Upper lobe of left lung (tissue), 4 donors: ENCODE measurements around the gene ZNF124.

Experiments used
- CTCF ChIP-seq, 6 experiments: fragments of 450-650 bp in 4 of 6; fragments of 200-600 bp in 2 of 6; sonication (generic) in 2 of 6; IDR thresholded peaks; one replicate each; pipeline ENCODE4 v1.5.1; 2016 to 2019; ENCODE audit warnings: antibody characterized with exemption in 6 of 6
- POLR2A ChIP-seq, 4 donors: fragments of 450-650 bp; IDR thresholded peaks; one replicate each; pipeline ENCODE4 v1.5.1; 2016 to 2017; ENCODE audit warnings: antibody characterized with exemption in 4 of 4, mild to moderate bottlenecking in 2 of 4
- POLR2AphosphoS5 ChIP-seq, 2 donors: sonication (generic); formaldehyde crosslinking; IDR thresholded peaks; one replicate each; pipeline ENCODE4 v1.5.1; 2017; ENCODE audit warnings: antibody characterized with exemption in 2 of 2

GRCh38 chr1:247107694-247108093, 64.1 kb downstream of the ZNF124 start:
- TF ChIP-seq CTCF (IDR thresholded peaks at IDR 0.05) = no peak
- TF ChIP-seq POLR2AphosphoS5 (IDR thresholded peaks at IDR 0.05) = no peak
- TF ChIP-seq POLR2A (IDR thresholded peaks at IDR 0.05) = no peak
